Activated CD4-positive, alpha-beta T cell treated with anti-CD3 and anti-CD28 coated beads, Interleukin-2, amount 50 U/mL, for 1 hour (primary cell): ENCODE measurements around the gene ATRNL1.
"Not testable (repeated sequence)": the region's sequence is repeated elsewhere in the genome, so short reads cannot be mapped to it uniquely, and the experiment has no call there.

ENCODE experiments used
- DNase-seq: peaks from one replicate; pipeline ENCODE4 v3.0.0-alpha.2; 2020

Gene ATRNL1

DNA sequence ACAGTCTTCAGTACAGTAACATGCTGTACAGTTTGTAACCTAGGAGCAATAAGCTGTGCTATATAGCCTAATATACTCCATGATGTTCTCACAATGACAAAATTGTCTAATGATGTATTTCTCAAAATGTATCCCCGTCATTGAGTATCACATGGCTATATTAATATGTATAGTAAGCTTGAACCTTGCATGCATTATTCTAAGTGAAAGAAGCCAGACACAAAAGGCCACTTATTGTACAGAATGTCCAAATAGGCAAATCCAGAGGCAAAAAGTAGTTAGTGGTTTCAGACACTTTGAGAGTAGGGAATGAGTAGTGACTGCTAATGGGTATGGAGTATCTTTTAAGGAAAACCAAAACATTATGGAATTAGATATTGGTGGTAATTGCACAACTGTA, 545.1 kb downstream of the ATRNL1 start:
- DNase-seq, result no peak

DNA sequence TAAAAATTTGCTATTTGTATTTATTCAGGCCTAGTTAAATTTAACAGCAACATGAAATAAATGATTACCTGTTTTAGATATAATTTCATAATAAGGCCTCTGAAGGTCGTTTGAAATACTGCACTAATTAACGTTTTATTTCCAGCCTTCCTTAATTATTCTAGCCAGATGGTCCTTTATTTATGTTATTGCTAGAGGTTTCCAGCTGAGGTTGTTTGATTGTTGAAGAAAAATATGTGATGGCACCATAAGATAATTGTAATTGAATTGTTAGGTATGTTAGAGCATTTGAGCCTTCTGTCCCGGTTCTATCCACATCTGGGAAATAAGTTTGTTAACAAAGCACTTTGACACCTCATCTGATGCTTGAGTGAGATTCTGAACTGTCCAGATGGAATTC, 556.1 kb downstream of the ATRNL1 start:
- no peak for DNase-seq

DNA sequence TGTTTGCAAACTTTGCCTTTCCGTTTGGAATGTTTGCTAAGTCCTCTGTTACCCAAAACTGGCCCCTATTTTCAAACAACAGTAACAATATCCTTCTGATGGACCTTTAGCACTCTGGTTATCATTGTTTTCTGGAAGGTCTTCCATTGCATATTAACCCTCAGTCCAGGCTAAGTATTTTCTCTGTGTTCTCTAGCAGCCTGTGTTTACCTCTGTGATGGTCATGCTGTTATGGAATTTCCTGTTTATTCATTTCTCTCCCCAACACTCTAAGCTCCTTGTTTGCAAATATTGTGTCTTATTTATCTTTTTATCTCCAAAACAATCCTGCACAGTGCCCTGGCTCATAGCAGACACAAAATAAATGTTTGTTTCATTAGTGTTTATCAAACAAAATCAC, 560.3 kb downstream of the ATRNL1 start:
- no peak for DNase-seq

DNA sequence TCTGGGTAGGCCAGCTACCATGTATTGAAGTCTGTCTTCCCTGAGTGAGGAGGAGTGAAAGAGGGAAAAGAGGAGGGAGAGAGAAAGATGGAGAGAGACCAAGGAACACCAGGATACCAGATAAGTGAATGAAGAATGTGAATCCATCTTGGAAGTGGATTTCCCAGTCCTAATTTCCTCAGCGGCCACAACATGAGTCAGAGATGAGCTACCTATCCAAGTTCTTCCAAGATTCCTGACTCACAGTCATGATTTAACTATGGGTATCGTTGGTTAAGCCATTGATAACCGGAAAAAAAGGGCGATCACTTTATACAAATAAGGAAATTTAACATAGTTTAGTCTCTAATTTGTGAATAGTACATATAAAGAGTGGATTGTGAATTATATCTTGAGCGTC, 561.8 kb downstream of the ATRNL1 start:
- no peak for DNase-seq

DNA sequence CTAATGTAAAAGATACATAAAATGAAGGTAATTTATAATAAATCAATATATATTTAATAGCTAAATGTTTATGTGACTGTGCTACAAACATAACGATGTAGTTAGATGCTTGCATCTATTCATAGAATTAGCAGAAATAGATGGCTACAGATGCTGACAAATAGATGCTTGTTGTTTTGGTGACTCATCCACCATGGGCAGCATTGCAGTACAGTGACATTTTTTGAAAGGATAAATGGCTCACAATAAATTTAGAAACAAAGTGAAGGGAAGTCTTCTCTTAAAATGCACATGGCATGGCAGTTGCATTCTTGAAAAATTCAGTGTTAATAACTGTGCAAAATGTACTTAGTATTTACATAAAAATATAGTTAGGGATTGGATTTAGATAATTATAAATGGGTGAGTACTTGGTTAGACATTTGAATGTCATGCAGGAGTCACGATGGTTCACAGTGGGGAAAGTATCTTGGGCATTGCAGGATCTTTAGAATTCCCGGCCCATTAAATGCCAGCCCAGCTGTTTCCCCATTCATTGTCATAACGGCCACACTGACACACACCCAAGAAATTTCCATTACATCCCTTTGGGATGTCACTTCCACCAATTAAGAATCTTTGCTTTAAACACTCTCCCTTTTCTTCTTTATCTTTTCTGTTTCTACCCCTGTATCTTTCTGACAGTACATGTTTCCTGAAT, 564.1 kb downstream of the ATRNL1 start:
- DNase-seq, result no peak

DNA sequence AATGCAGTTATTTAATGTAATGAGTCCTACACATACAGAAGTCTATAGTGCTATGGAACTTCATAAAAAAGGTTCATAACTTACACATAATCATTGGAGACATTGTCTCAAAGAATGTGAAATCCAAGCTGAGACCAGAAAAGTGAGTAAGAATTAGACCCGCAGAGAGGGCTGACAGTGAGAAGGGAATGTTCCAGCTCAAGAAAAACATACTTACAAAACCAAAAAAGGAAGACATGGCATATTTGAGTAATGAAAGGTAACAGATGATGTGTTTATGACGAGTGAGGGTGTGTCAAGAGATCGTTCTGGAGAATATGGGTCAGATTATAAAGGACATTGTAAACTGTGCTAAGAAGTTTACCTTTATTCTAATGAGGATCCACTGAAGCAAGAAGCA, 566.5 kb downstream of the ATRNL1 start:
- DNase-seq, result no peak

DNA sequence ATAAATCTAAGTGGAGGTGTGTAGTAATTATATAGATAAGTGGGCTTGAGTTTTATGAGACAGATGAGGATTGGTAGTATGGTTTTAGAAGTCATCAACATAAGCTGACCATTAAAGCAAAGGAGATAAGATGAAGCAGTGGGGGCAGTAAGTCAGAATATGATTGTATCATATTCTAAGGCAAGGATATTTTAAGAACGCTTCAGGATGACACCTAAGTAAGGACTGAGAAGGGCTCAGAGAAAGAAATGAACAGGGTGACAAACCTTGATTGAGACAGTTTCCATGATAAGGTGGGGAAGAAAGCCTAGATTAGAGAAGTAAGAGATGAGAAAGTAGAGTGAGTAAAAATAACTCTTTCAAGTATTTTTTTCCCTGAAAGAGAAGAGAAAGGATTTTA, 567.2 kb downstream of the ATRNL1 start:
- DNase-seq, result no peak

DNA sequence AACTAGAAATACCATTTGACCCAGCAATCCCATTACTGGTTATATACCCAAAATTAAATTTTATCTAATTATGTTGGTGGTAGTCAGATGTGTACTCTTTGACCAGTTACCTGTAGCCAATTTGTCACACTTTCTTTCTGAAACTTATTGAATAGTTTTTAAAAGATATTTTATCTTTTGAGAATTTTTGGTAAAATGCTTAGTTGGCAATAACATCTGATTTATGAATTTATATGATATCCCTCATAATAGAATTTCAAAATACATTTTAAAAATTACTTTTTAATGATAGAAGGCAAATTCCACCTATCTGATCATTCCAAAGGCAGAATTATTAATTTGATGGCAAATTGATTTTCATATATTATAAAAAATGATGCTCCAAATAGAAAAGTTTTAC, 569.3 kb downstream of the ATRNL1 start:
- DNase-seq, result no peak

DNA sequence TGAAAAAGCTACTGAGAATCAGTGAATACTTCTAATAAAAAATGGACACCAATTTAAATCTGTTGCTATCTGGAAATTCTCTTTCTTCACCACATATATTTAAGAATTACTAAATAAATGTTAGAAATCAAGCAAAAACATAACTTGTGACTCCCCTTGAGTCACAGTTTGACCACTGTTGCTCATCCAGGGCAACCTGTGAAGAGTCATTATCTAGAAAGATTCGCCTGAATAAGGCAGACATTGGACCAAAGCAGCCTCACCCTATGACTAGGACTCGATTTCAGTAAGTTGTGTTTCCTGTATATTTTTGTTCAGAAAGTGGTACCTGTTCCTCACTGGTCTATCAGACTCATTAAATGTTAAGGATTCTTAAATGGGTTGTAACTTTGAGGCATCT, 572.4 kb downstream of the ATRNL1 start:
- no peak for DNase-seq

DNA sequence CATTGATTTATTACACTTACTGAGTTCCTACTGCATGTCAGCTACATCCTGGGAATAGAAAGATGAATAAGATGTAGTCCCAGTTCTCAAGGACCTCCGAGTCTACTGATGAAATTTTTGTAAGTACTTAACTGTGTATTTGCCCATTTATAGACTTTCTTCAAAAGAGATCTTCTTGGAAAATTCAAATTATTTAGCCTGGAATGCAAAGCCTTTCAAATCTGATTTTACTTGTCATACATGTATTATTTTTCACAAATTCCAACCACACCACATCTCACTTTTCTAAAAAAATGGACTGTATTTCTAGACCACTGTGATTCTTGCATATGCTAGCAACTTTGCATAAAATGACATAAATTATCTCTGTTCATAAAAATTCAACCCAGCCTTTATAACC, 581.3 kb downstream of the ATRNL1 start:
- no peak for DNase-seq

DNA sequence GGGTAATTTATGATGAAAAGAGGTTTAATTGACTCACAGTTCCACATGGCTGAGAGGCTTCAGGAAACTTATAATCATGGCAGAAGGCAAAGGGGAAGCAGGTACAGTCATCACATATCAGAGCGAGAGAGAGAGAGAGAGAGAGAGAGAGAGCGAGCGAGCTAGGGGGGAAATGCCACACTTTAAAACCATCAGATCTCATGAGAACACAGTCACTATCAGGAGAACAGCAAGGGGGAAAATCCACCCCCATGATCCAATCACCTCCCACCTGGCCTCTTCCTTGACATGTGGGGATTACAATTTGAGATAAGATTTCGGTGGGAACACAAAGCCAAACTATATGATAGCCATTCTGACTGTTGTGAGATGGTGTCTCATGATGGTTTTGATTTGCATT, 603.6 kb downstream of the ATRNL1 start:
- DNase-seq, result no peak

DNA sequence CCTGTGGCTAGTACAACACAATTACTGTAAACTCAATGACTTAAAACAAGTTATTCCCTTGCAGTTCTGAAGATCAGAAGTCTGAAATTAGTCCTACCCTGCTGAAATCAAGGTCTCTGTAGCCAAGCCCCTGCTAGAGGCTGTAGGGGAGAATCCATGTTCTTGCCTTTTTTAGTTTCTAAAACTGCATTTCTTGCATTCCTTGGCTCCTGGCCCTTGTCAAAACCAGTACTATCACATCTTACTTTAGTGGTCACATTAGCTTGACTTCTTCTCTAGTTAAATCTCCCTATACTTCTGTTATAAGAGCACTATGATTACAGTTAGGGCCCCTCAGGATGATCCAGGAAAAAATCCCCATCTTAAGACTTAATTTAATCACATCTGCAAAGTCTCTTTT, 612.9 kb downstream of the ATRNL1 start:
- DNase-seq, result no peak

DNA sequence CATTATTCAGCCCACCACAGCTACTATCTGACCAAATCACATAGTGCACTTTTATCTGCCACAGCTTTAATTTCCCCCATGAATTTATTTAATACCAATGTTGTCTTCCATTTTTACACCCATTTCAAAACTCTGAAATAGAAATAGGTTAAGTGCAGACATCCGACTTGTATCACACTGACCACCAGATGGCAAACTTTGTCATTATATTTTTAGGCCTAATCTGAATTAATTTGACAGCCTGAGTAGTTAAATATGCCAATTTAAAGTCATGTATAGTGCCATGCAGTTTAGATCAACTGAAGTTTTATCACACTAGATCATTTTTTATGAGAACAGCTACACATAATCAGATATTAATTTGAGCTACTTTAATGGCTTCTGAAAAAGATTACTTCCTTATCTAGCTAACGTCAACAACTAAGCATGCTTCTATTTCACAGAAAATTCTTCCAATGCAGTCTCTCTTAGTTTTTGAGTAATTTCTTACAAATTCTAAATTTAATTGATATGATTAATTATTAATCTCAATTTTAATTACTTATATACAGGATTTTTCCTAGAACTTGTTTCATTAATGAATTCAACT, 613.4 kb downstream of the ATRNL1 start:
- no peak for DNase-seq

DNA sequence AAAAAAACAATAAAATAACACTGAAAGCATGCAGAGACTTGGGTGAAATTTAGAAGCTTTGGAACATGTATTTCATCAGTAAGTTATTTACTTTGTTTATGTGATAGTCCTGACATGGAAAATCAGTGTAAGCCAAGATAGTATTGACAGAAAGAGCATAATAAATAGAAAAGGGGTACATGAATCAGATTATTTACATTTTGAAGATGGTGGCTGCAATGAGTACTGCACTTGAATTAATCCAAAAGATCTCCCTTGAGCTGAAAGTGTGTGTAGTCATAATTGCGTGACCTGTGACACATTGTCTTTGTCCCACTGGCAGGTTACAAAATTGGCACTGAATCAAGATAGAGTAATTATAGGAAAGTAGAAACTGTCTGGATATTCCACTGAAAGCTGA, 617.0 kb downstream of the ATRNL1 start:
- no peak for DNase-seq

DNA sequence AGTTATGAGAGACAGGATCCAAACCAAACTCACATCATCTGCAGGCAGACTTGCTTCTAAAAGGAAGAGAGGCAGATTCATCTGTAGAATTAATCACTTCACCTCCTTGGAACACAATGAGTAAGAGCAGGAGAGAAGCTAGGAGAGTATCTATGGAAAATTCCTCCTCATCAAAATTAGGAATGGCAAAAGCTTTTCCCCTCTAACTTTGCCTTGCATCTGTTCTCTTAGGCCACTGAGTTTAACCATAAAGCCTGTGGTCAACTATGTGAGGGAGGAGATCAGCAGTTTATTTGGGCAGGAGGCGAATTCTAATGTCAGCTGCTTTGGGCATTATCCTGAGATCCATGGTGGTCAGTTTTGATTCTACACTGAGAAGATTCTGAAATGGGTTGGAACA, 618.1 kb downstream of the ATRNL1 start:
- no peak for DNase-seq

DNA sequence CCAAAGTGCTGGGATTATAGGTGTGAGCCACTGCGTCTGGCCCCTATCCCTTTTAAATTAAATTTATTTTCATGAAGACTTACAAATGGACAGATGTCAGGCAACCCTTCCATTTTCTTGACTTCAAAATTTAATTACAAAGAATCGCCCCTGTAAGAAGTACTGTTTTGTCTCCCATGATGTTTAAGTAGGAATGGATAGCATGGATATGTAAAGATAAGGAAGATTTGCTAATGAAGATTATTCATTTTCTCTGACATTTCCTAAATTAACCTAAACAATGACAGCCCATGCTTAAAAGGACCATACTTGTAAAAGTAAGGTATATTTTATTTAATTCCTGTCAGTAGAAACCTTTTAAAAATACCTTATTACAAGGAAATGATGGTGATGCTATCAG, 627.0 kb downstream of the ATRNL1 start:
- no peak for DNase-seq

DNA sequence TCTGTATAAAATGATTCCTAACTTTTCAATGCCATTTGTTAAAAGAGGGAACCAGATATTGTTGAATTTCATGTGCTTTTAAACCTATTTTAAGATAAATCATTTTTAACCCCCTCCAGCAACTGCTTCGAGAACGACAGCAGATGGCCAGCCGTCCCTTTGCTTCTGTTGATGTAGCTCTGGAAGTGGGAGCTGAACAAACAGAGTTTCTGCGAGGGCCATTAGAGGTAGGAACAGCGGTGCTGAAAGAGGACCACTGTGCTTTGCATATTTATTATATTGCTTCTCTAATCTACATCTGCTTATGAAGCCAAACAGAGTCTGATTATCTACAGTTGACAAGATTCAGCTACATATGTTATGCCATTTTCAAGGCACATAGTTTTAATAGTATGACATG, 634.0 kb downstream of the ATRNL1 start:
- no peak for DNase-seq

DNA sequence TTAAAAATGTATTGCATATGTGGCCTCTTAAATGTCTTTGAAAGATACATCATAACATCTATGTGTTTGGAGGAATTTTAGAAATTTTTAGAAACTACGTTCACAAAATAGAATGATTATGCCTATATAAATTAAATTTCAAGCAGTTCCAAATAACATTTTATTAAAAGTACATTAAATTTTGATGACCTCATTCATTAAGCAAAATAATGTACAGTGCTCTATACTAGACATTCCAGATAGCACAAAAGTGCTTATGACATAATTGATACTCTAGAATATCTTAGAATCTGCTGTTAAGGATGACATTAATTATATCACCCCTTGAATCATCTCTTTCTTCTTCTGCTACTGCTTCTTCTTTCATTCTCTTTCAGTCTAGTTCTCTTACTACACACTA, 650.9 kb downstream of the ATRNL1 start:
- no peak for DNase-seq

DNA sequence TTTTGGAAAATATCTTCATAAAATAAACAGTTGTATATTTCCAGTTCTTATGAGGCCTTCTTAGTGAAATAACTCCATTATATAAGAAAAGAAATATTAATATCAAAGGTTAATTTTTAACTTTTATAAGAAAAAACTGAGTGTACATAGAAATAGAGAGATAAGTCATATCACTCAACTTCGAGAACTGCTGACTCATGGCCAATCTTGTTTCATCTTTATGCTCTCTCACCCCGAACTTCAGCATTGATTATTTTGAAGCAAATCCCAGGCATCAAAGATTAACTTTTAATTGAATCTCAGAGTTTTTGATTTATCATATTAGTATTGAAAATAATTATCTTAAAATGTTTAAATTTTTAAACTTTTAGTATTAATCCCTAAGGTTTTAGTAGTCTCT, 652.8 kb downstream of the ATRNL1 start:
- DNase-seq, result no peak

DNA sequence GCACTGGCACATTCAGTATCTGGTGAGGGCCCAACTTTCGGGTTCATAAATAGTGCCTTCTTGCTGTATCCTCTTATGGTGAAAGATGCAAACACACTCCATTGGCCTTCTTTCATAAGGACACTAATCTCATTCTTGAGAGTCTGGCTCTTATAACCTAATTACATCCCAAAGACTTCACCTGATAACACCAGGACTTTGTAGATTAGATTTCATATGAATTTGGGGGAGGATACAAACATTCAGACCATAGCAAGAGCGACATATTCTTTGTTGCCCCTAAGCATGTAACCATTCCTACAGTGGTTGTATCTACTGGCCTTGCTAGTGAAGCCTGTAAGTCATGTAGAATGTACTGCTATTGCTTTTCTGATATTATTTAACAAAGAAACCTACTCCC, 654.6 kb downstream of the ATRNL1 start:
- no peak for DNase-seq

DNA sequence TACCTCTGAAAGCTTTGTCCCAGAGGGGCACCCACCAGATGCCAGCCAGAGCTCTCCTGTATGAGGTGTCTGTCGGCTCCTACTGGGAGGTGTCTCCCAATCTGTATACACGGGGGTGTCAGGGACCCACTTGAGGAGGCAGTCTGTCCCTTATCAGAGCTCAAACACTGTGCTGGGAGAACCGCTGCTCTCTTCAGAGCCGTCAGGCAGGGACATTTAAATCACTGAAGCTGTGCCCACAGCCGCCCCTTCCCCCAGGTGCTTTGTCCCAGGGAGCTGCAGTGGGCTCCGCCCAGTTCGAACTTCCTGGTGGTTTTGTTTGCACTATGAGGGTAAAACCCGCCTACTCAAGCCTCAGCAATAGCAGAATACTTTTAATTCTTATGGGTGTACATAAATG, 665.3 kb downstream of the ATRNL1 start:
- DNase-seq, result not testable (repeated sequence)

DNA sequence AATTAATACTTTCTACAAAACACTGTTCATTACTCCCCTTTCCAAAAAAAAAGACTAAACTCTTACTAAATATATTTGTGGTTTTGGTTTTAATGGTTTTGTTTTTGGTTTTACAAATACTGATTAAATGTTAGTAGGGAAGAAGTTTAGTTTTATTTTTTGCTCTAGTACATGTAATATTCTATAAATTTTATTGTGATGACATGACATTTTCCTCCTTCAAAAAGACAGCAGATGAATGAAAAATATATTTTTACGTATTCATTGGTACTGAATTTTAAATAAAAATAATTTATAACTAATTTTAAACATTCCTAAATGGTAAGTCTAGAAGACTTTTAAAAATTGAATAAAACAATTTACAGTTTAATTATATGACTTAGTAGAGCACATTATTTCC, 667.0 kb downstream of the ATRNL1 start:
- no peak for DNase-seq

DNA sequence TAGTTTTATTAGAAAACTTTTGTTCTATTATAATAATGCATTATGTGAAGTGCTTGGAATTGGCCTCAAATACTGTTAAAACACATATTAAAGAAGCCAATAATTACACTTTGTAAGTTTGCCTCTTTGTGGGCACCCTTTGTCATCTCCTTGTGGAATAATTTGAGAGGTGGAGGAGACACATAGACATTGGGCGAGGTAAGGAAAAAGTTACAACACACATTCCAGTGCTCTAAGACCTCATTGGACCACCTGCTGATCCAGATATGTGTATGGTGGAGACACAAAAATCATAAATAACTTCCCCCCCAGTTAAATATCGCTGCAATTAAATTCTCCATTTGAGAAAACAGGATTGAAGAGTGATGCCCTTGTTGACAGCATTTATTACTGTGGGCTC, 668.0 kb downstream of the ATRNL1 start:
- DNase-seq, result no peak

DNA sequence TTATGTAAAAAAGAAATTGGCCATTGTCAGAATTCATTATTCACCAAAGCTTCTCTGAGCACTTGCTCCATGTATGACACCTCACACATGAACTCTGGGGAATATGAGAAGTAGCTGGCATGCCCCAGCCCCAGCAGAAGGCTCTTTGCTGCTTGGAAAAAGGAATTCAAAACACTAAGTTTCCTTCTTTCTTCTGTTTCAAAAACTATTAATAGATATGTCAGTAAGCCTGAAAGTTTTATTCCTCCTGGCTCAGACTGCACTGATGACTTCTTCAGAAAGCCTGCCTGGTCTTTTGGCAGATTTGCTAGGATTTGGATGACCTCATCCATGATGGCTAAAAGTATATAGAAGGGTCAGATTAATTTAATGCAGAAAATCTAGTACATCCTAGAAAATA, 668.9 kb downstream of the ATRNL1 start:
- no peak for DNase-seq

DNA sequence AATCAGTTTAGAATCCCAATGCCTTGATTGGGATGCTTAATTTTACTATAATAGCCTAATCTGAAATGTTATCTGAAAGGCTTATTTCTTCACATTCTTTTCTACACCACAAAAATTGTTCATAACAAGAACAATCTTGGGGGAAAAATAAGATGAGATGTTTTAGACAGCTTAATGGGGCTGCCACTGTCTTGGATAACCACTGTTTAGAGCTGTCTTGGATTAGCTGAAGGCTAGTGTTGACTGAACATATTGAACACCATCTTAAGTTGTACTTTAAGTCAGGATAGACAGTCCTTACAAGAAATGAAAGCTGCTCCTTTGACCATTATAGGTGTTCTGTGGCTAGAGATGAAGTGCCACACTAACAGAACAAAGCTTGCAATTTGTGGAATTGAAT, 678.6 kb downstream of the ATRNL1 start:
- no peak for DNase-seq
